HCT116 (cell line): ENCODE results near the gene CBFA2T2. TPM values are rescaled to one million over a fixed set of nuclear protein-coding genes. Genes with fewer than 3 reads are reported as not detected.

Experiments
- ATAC-seq: fragments of 200-7000 bp; cut with Tn5 transposase; 2 replicates; pipeline ENCODE4 v1.9.1; 2020; ENCODE audit warnings: mild to moderate bottlenecking, moderate library complexity
- BruUV-seq: library from RNA; stranded (reverse); fragments of 400-500 nt; replicated peaks from 2 replicates; lab custom pipeline; 2021; lab: Mats Ljungman, UMichigan
- CTCF ChIA-PET: fragments of 300-600 bp; sonication (Branson Sonifier 250); formaldehyde crosslinking; loops from one replicate; lab custom pipeline; 2021; ENCODE audit warnings: antibody characterized with exemption; lab: Charles Lee
- POLR2A ChIA-PET: fragments of 300-600, 350-600 bp; sonication (Branson Sonifier 250); formaldehyde crosslinking; loops from one replicate; lab custom pipeline; 2021; ENCODE audit warnings: antibody characterized with exemption; lab: Charles Lee
- RAD21 ChIA-PET, 2 experiments: fragments of 300-600 bp; sonication (Branson Sonifier 250); formaldehyde crosslinking; loops; one replicate each; lab custom pipeline; 2023; ENCODE audit warnings: low total read pairs in 2 of 2; ENCODE audit not compliant: uncharacterized antibody in 2 of 2, unreplicated experiment in 2 of 2, low non-redundant PET in 1 of 2; lab: Charles Lee
- DNase-seq: peaks from one replicate; pipeline ENCODE4 v3.0.0-alpha.2; 2010; ENCODE audit warnings: low read depth, low spot score
- H2AFZ ChIP-seq: fragments of 200-600 bp; shearing (Covaris generic), sonication (generic); 2 replicates; pipeline ENCODE4 v1.6.1; 2017; ENCODE audit warnings: low read depth, mixed run types, mixed read lengths, antibody characterized with exemption, low read length; ENCODE audit not compliant: poor library complexity, severe bottlenecking
- H3K27ac ChIP-seq: 2 replicates; pipeline ENCODE4 v1.5.1; 2012; ENCODE audit warnings: low read depth, low read length
- H3K27me3 ChIP-seq: fragments of 200-600 bp; sonication (generic); 2 replicates; pipeline ENCODE4 v1.6.1; 2016; ENCODE audit warnings: mixed run types, low read length, mixed read lengths; ENCODE audit not compliant: insufficient read depth
- H3K36me3 ChIP-seq, 2 experiments: fragments of 200-500 bp in 1 of 2; fragments of 200-600 bp in 1 of 2; sonication (Bioruptor generic) in 1 of 2; sonication (generic) in 1 of 2; 2 replicates each; pipeline versions ENCODE4 v1.5.1 to v1.6.1; 2014 to 2016; ENCODE audit warnings: low read length in 2 of 2, inconsistent platforms in 1 of 2, mixed read lengths in 1 of 2, mixed run types in 1 of 2; ENCODE audit not compliant: insufficient read depth in 2 of 2, control insufficient read depth in 1 of 2
- H3K4me1 ChIP-seq, 2 experiments: fragments of 200-600 bp in 1 of 2; sonication (generic) in 1 of 2; 2 replicates each; pipeline versions ENCODE4 v1.5.1 to v1.6.1; 2012 to 2017; ENCODE audit warnings: low read length in 2 of 2, inconsistent platforms in 1 of 2, mild to moderate bottlenecking in 1 of 2, mixed read lengths in 1 of 2, mixed run types in 1 of 2, moderate library complexity in 1 of 2; ENCODE audit not compliant: insufficient read depth in 2 of 2, control insufficient read depth in 1 of 2
- H3K4me2 ChIP-seq: fragments of 200-600 bp; sonication (generic); 2 replicates; pipeline ENCODE4 v1.6.1; 2017; ENCODE audit warnings: mixed run types, low read length, mixed read lengths
- H3K4me3 ChIP-seq, 2 experiments: fragments of 200-600 bp in 1 of 2; sonication (generic) in 1 of 2; replicated peaks in 1 of 2; 2 replicates each; pipeline ENCODE4 v1.5.1; 2011 to 2016; ENCODE audit warnings: low read length in 2 of 2, control low read depth in 1 of 2, low read depth in 1 of 2, mild to moderate bottlenecking in 1 of 2, mixed read lengths in 1 of 2, mixed run types in 1 of 2
- H3K79me2 ChIP-seq: fragments of 200-600 bp; sonication (generic); 2 replicates; pipeline ENCODE4 v1.6.1; 2017; ENCODE audit warnings: mild to moderate bottlenecking, mixed run types, low read length, moderate library complexity, mixed read lengths; ENCODE audit not compliant: insufficient read depth
- H3K9ac ChIP-seq: fragments of 200-600 bp; sonication (generic); 2 replicates; pipeline ENCODE4 v1.6.1; 2016; ENCODE audit warnings: low read length, mixed read lengths
- H3K9me2 ChIP-seq: fragments of 200-600 bp; sonication (generic), shearing (Covaris generic); 2 replicates; pipeline ENCODE4 v1.6.1; 2017; ENCODE audit warnings: mixed run types, mild to moderate bottlenecking, moderate library complexity; ENCODE audit not compliant: insufficient read depth
- H3K9me3 ChIP-seq, 2 experiments: fragments of 200-500 bp in 1 of 2; fragments of 200-600 bp in 1 of 2; sonication (Bioruptor generic) in 1 of 2; sonication (generic) in 1 of 2; 2 replicates each; pipeline ENCODE4 v1.6.1; 2014 to 2017; ENCODE audit warnings: low read length in 2 of 2, mixed read lengths in 2 of 2, inconsistent platforms in 1 of 2, low read depth in 1 of 2, mild to moderate bottlenecking in 1 of 2, mixed run types in 1 of 2, moderate library complexity in 1 of 2; ENCODE audit not compliant: control insufficient read depth in 1 of 2, insufficient read depth in 1 of 2
- H4K20me1 ChIP-seq: fragments of 200-600 bp; sonication (generic), shearing (Covaris generic); 2 replicates; pipeline ENCODE4 v1.6.1; 2017; ENCODE audit warnings: mixed run types, mild to moderate bottlenecking, moderate library complexity; ENCODE audit not compliant: insufficient read depth
- ATF3 ChIP-seq: IDR thresholded peaks from 2 replicates; pipeline ENCODE4 v1.6.1; 2012
- CEBPB ChIP-seq: IDR thresholded peaks from 2 replicates; pipeline ENCODE4 v1.6.1; 2012; ENCODE audit warnings: low read depth
- CTCF ChIP-seq, 3 experiments: fragments of 200-600 bp in 1 of 3; sonication (generic) in 1 of 3; IDR thresholded peaks in 2 of 3; conservative IDR thresholded peaks in 1 of 3; 2 replicates each; pipeline ENCODE4 v1.5.1; 2012 to 2017; ENCODE audit warnings: low read depth in 2 of 3, low read length in 2 of 3, antibody characterized with exemption in 1 of 3, borderline replicate concordance in 1 of 3, control low read depth in 1 of 3, mild to moderate bottlenecking in 1 of 3, mixed read lengths in 1 of 3, mixed run types in 1 of 3, moderate library complexity in 1 of 3; ENCODE audit not compliant: insufficient read depth in 1 of 3
- ELF1 ChIP-seq: IDR thresholded peaks from 2 replicates; pipeline ENCODE4 v1.6.1; 2012; ENCODE audit warnings: low read depth, borderline replicate concordance
- EZH2 ChIP-seq: fragments of 200-600 bp; sonication (generic); IDR thresholded peaks from 2 replicates; pipeline ENCODE4 v1.6.1; 2017; ENCODE audit warnings: antibody characterized with exemption, mixed run types
- JUND ChIP-seq: IDR thresholded peaks from 2 replicates; pipeline ENCODE4 v1.6.1; 2012
- POLR2AphosphoS5 ChIP-seq: IDR thresholded peaks from 2 replicates; pipeline ENCODE4 v1.6.1; 2011; ENCODE audit warnings: mild to moderate bottlenecking, low read depth, low read length, moderate library complexity
- REST ChIP-seq: IDR thresholded peaks from 2 replicates; pipeline ENCODE4 v1.6.1; 2012; ENCODE audit warnings: low read depth
- SP1 ChIP-seq: IDR thresholded peaks from 2 replicates; pipeline ENCODE4 v1.6.1; 2012; ENCODE audit warnings: low read depth
- SRF ChIP-seq: IDR thresholded peaks from 2 replicates; pipeline ENCODE4 v1.6.1; 2012; ENCODE audit warnings: low read depth
- TCF7L2 ChIP-seq: IDR thresholded peaks from 2 replicates; pipeline ENCODE4 v1.7.0; 2011; ENCODE audit warnings: borderline replicate concordance, inconsistent platforms; ENCODE audit not compliant: insufficient read depth, insufficient read length; ENCODE audit errors: extremely low read depth
- ZBTB33 ChIP-seq: IDR thresholded peaks from 2 replicates; pipeline ENCODE4 v1.6.1; 2011; ENCODE audit warnings: mild to moderate bottlenecking, low read length, moderate library complexity; ENCODE audit not compliant: insufficient replicate concordance; ENCODE audit errors: extremely low read depth
- ZNF274 ChIP-seq: fragments of 200-500 bp; sonication (Bioruptor generic); IDR thresholded peaks from 2 replicates; pipeline ENCODE4 v1.6.1; 2014; ENCODE audit warnings: mild to moderate bottlenecking, low read depth, low read length, inconsistent platforms
- intact Hi-C: fragments of 100-400 bp; cut with micrococcal nuclease; formaldehyde crosslinking; loops from 2 replicates; pipeline ENCODE4 v1.10.0; 2022
- total RNA-seq: library from RNA; stranded (reverse); gene quantifications from one replicate; pipeline ENCODE4 v1.2.1, GENCODE V29; 2021; ENCODE audit not compliant: unreplicated experiment

Gene CBFA2T2
- total RNA-seq, 1 experiment from 2014 or later = 8.0 TPM

GRCh38 chr20:33465481-33466302, 24.2 kb upstream of the CBFA2T2 start:
- H3K9me2 ChIP-seq = no peaks in the 10 kb centered on the region
- H4K20me1 ChIP-seq = no peaks in the 10 kb centered on the region
- ChIA-PET RAD21 (no interaction called here), CTCF (interaction anchor here (1.0 kb wide), 1 partner anchor 8 kb away, joined by 3 read pairs; no protein-coding TSS in a partner anchor), POLR2A (no interaction called here)
- DNase-seq (no peak), ATAC-seq (no peak)
- no peaks in the 10 kb centered on the region for H3K79me2 ChIP-seq
- no peak overlapping the region for H3K9ac ChIP-seq
- H3K27me3 ChIP-seq = no peaks in the 10 kb centered on the region
- H2AFZ ChIP-seq = no peak overlapping the region
- no TSS peak for BruUV-seq
- H3K36me3 ChIP-seq = no peaks in the 10 kb centered on the region
- intact Hi-C loops = no loop called here
- no peak overlapping the region for H3K4me2 ChIP-seq
- no peak for TF ChIP-seq CTCF (IDR thresholded peaks at IDR 0.05 in 2 of 3, conservative IDR thresholded peaks at IDR 0.05 in 1 of 3; ENCODE audit: borderline replicate concordance in 1 of 3, insufficient read depth in 1 of 3, low read depth in 2 of 3, low read length in 2 of 3)
- TF ChIP-seq ATF3 = no peak
- TF ChIP-seq ELF1 = no peak
- TF ChIP-seq POLR2AphosphoS5 = no peak
- TF ChIP-seq TCF7L2 = no peak
- TF ChIP-seq ZNF274 = no peak
- no peak for TF ChIP-seq JUND
- no peak for TF ChIP-seq EZH2
- TF ChIP-seq REST = no peak
- no peak for TF ChIP-seq CEBPB
- TF ChIP-seq ZBTB33 = no peak
- no peak for TF ChIP-seq SP1
- TF ChIP-seq SRF = no peak
- no peaks in the 10 kb centered on the region for H3K9me3 ChIP-seq
- no peak overlapping the region for H3K27ac ChIP-seq
- H3K4me1 ChIP-seq = peaks cover 0 to 2% of the 10 kb centered on the region in 2 experiments; a peak in 1 of 4 replicates
- no peak overlapping the region for H3K4me3 ChIP-seq
